Vagina (tissue), 2 donors: ENCODE results near the gene RPL18A.

Experiments used
- CTCF ChIP-seq, 3 experiments: fragments of 450-650 bp in 2 of 3; fragments of 200-600 bp in 1 of 3; sonication (generic) in 1 of 3; IDR thresholded peaks; one replicate each; pipeline ENCODE4 v1.5.1; 2017 to 2019; ENCODE audit warnings: antibody characterized with exemption in 3 of 3, mild to moderate bottlenecking in 2 of 3, moderate library complexity in 2 of 3
- POLR2AphosphoS5 ChIP-seq, 2 donors: sonication (generic); formaldehyde crosslinking; IDR thresholded peaks; one replicate each; pipeline ENCODE4 v1.9.0; 2017; ENCODE audit warnings: antibody characterized with exemption in 2 of 2, mild to moderate bottlenecking in 2 of 2, low read depth in 1 of 2; ENCODE audit not compliant: insufficient read depth in 1 of 2

DNA sequence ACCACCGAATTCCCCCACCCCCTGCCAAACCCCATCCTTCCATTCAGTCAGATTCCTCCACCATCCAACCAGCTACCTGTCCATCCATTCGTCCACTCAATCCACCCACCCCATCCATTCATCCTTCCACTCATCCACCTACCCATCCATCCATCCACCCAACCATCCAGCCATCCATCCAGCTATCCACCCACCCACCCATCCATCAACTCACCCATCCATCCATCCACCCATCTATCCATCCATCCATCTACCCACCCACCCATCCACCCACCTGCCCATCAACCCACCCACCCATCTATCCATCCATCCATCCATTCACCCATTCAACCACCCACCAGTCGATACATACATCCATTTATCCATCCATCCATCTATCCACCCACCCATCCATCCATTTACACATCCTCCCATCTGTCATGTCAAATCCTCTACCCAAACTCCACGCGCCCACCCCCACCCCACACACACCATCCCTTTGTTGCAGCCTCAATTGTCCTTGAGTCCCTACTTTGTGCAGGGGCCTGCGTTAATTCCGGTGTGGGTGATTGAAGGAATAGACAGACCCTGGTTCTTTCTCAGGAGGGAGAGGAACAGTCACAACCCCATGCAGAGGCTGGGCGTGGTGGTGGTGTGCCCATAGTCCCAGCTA is 6.7 kb downstream of the RPL18A start:
- TF ChIP-seq CTCF (IDR thresholded peaks at IDR 0.05), result no peak
- no peak for TF ChIP-seq POLR2AphosphoS5 (IDR thresholded peaks at IDR 0.05; ENCODE audit: insufficient read depth in 1 of 2, low read depth in 1 of 2)
